HEK293 (cell line): ENCODE measurements around the gene UBA6.

Experiments
- CTCF ChIA-PET: fragments of 350-600 bp; formaldehyde crosslinking; extraction: SDS; loops from one replicate; lab custom pipeline; 2021; ENCODE audit warnings: antibody characterized with exemption; lab: Yijun Ruan, JAX
- POLR2A ChIA-PET: fragments of 300-600 bp; formaldehyde crosslinking; extraction: SDS; loops from one replicate; lab custom pipeline; 2020; ENCODE audit warnings: antibody characterized with exemption, inconsistent platforms; lab: Yijun Ruan, JAX
- H3K27ac ChIP-seq: fragments of 200-500 bp; sonication (Bioruptor generic); 2 replicates; pipeline ENCODE4 v1.5.1; 2014; ENCODE audit warnings: low read depth, low read length, control low read depth, inconsistent platforms; ENCODE audit errors: extremely low read depth
- H3K36me3 ChIP-seq, 2 experiments: fragments of 200-500 bp in 1 of 2; sonication (Bioruptor generic) in 1 of 2; 1 replicate in 1 of 2; 2 replicates in 1 of 2; pipeline ENCODE4 v1.5.1; 2014 to 2017; ENCODE audit warnings: inconsistent platforms in 2 of 2, low read length in 2 of 2; ENCODE audit not compliant: control insufficient read depth in 2 of 2, insufficient read depth in 1 of 2
- H3K4me1 ChIP-seq: fragments of 200-500 bp; sonication (Bioruptor generic); 2 replicates; pipeline ENCODE4 v1.5.1; 2014; ENCODE audit warnings: mild to moderate bottlenecking, low read length, inconsistent platforms; ENCODE audit not compliant: control insufficient read depth, insufficient read depth
- H3K4me3 ChIP-seq: 2 replicates; pipeline ENCODE4 v1.5.1; 2011; ENCODE audit warnings: low read depth, mild to moderate bottlenecking, control low read depth, low read length, moderate library complexity
- H3K9me3 ChIP-seq: fragments of 200-500 bp; sonication (Bioruptor generic); 2 replicates; pipeline ENCODE4 v1.5.1; 2014; ENCODE audit warnings: low read depth, low read length, inconsistent platforms; ENCODE audit not compliant: control insufficient read depth, insufficient read depth
- ZFP69B ChIP-seq: fragments of 450-650 bp; formaldehyde crosslinking; IDR thresholded peaks from 2 replicates; pipeline ENCODE4 v1.5.1; 2016; ENCODE audit warnings: missing biosample characterization, missing genetic modification characterization
- ZNF121 ChIP-seq: fragments of 450-650 bp; formaldehyde crosslinking; IDR thresholded peaks from 2 replicates; pipeline ENCODE4 v1.5.1; 2016; ENCODE audit warnings: missing biosample characterization, missing genetic modification characterization
- ZNF132 ChIP-seq: fragments of 450-650 bp; formaldehyde crosslinking; IDR thresholded peaks from 2 replicates; pipeline ENCODE4 v1.5.1; 2017; ENCODE audit warnings: missing biosample characterization, missing genetic modification characterization, borderline replicate concordance
- ZNF155 ChIP-seq: fragments of 450-650 bp; formaldehyde crosslinking; IDR thresholded peaks from 2 replicates; pipeline ENCODE4 v1.5.1; 2016; ENCODE audit warnings: missing biosample characterization, missing genetic modification characterization
- ZNF174 ChIP-seq: fragments of 450-650 bp; formaldehyde crosslinking; IDR thresholded peaks from 2 replicates; pipeline ENCODE4 v1.5.0; 2017; ENCODE audit warnings: missing biosample characterization, mild to moderate bottlenecking, missing genetic modification characterization
- ZNF221 ChIP-seq: fragments of 450-650 bp; formaldehyde crosslinking; IDR thresholded peaks from 2 replicates; pipeline ENCODE4 v1.5.1; 2017; ENCODE audit warnings: missing biosample characterization, missing genetic modification characterization, borderline replicate concordance
- ZNF37A ChIP-seq: fragments of 450-650 bp; IDR thresholded peaks from 2 replicates; pipeline ENCODE4 v1.5.1; 2018; ENCODE audit warnings: missing biosample characterization, missing genetic modification characterization
- ZNF48 ChIP-seq: fragments of 450-650 bp; formaldehyde crosslinking; IDR thresholded peaks from 2 replicates; pipeline ENCODE4 v1.5.1; 2016; ENCODE audit warnings: missing biosample characterization, missing genetic modification characterization
- ZNF518A ChIP-seq: fragments of 450-650 bp; formaldehyde crosslinking; conservative IDR thresholded peaks from 2 replicates; pipeline ENCODE4 v1.5.1; 2016; ENCODE audit warnings: low read depth, missing biosample characterization, missing genetic modification characterization
- ZNF610 ChIP-seq: fragments of 450-650 bp; formaldehyde crosslinking; IDR thresholded peaks from 2 replicates; pipeline ENCODE4 v1.5.1; 2016; ENCODE audit warnings: missing biosample characterization, missing genetic modification characterization, borderline replicate concordance
- ZNF776 ChIP-seq: fragments of 450-650 bp; formaldehyde crosslinking; IDR thresholded peaks from 2 replicates; pipeline ENCODE4 v1.5.0; 2017; ENCODE audit warnings: missing biosample characterization, missing genetic modification characterization, borderline replicate concordance
- ZNF830 ChIP-seq: fragments of 450-650 bp; IDR thresholded peaks from 2 replicates; pipeline ENCODE4 v1.5.0; 2018; ENCODE audit warnings: missing biosample characterization, missing genetic modification characterization, low read depth, mild to moderate bottlenecking, moderate library complexity
- ZXDB ChIP-seq: fragments of 450-650 bp; formaldehyde crosslinking; IDR thresholded peaks from 2 replicates; pipeline ENCODE4 v1.5.1; 2016; ENCODE audit warnings: missing biosample characterization, missing genetic modification characterization
- TF ChIP-seq, protein P1 (sequence below): fragments of 450-650 bp; formaldehyde crosslinking; IDR thresholded peaks from 2 replicates; pipeline ENCODE4 v1.5.1; 2017; ENCODE audit warnings: missing biosample characterization, missing genetic modification characterization
- TF ChIP-seq, protein P2 (sequence below): fragments of 450-650 bp; formaldehyde crosslinking; IDR thresholded peaks from 2 replicates; pipeline ENCODE4 v1.5.1; 2017; ENCODE audit warnings: missing biosample characterization, missing genetic modification characterization

UBA6 gene

DNA sequence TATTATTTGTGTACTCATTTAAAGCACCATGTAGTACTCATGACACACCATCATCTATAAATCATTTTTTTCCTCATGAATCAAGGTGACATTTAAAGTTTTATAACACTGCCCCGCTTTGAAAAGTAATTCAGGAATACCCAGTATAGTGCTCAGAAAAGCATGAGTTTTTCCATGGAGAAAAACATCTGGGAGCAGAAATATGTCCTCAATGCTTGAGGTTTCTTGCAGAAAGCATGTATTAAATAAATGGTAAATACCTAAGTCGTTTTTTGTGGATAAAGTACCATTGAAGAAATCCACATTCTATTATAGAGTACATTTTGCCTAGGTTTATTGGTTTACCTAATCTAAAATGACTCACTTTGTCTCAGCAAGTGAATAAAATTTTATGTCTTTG is 66.2 kb downstream of the UBA6 start:
- Histone ChIP-seq H3K27ac (no peak overlapping the region), H3K36me3 (peaks cover 14 to 59% of the 10 kb centered on the region in 2 experiments), H3K4me3 (no peak overlapping the region), H3K4me1 (no peaks in the 10 kb centered on the region), H3K9me3 (no peaks in the 10 kb centered on the region)
- ChIA-PET CTCF (no interaction called here), POLR2A (no interaction called here)
- no peak for TF ChIP-seq ZNF155 (tag by site-specific recombination)
- TF ChIP-seq ZFP69B (tag by site-specific recombination): no peak
- TF ChIP-seq ZNF610 (tag by site-specific recombination): no peak
- TF ChIP-seq, protein P1, sequence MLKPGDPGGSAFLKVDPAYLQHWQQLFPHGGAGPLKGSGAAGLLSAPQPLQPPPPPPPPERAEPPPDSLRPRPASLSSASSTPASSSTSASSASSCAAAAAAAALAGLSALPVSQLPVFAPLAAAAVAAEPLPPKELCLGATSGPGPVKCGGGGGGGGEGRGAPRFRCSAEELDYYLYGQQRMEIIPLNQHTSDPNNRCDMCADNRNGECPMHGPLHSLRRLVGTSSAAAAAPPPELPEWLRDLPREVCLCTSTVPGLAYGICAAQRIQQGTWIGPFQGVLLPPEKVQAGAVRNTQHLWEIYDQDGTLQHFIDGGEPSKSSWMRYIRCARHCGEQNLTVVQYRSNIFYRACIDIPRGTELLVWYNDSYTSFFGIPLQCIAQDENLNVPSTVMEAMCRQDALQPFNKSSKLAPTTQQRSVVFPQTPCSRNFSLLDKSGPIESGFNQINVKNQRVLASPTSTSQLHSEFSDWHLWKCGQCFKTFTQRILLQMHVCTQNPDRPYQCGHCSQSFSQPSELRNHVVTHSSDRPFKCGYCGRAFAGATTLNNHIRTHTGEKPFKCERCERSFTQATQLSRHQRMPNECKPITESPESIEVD (tag by site-specific recombination): peak; percentile 36; the same call in 1 of the 2 replicates
- TF ChIP-seq ZNF221 (tag by site-specific recombination): no peak
- TF ChIP-seq ZNF121 (tag by site-specific recombination): no peak
- TF ChIP-seq ZNF48 (tag by site-specific recombination): no peak

- H3K4me3 ChIP-seq: no peak overlapping the region
- H3K9me3 ChIP-seq: no peaks in the 10 kb centered on the region
- H3K36me3 ChIP-seq: peaks cover 14 to 52% of the 10 kb centered on the region in 2 experiments
- H3K4me1 ChIP-seq: no peaks in the 10 kb centered on the region
- TF ChIP-seq ZNF174 (tag by site-specific recombination) (no peak), ZXDB (tag by site-specific recombination) (no peak), ZNF776 (tag by site-specific recombination) (no peak)
- POLR2A ChIA-PET: no interaction called here
- CTCF ChIA-PET: interaction anchor here (1.0 kb wide), 1 partner anchor 83 kb away, joined by 3 read pairs; no protein-coding TSS in a partner anchor
- H3K27ac ChIP-seq: no peak overlapping the region
Measured at GRCh38 chr4:67632492-67632891, 68.5 kb downstream of the UBA6 start.

DNA sequence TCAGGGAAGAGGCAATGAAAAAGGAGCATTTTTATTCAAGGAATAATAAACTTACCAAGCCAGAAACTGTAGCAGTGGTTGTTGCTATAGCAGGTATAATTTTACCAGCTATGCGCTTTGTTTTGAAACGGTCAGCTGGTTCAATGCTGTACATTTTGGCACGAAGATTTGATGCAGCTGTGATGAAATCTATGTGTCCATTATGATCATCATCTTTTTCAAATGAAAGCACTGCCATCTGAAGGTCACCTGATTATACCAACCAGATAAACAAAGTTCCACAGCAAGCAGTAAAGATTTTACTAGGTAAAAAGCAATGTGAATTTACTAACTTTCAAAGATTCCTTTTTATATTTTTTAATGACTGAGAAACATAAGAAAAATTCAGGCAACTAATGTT is 76.0 kb downstream of the UBA6 start:
- TF ChIP-seq ZNF830 (tag by site-specific recombination) (no peak), ZNF518A (tag by site-specific recombination) (no peak), ZNF37A (tag by site-specific recombination) (no peak), ZNF132 (tag by site-specific recombination) (no peak)
- TF ChIP-seq, protein P2, sequence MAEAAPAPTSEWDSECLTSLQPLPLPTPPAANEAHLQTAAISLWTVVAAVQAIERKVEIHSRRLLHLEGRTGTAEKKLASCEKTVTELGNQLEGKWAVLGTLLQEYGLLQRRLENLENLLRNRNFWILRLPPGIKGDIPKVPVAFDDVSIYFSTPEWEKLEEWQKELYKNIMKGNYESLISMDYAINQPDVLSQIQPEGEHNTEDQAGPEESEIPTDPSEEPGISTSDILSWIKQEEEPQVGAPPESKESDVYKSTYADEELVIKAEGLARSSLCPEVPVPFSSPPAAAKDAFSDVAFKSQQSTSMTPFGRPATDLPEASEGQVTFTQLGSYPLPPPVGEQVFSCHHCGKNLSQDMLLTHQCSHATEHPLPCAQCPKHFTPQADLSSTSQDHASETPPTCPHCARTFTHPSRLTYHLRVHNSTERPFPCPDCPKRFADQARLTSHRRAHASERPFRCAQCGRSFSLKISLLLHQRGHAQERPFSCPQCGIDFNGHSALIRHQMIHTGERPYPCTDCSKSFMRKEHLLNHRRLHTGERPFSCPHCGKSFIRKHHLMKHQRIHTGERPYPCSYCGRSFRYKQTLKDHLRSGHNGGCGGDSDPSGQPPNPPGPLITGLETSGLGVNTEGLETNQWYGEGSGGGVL (tag by site-specific recombination): no peak
- Histone ChIP-seq H3K27ac (no peak overlapping the region), H3K4me1 (no peaks in the 10 kb centered on the region), H3K4me3 (no peak overlapping the region), H3K9me3 (no peaks in the 10 kb centered on the region), H3K36me3 (peaks cover 5 to 66% of the 10 kb centered on the region in 2 experiments; a peak in 2 of 3 replicates)
- CTCF ChIA-PET: no interaction called here
- POLR2A ChIA-PET: no interaction called here
